ENCODE data around the gene MEP1A. TPM values are rescaled to one million over a fixed set of nuclear protein-coding genes. Genes with fewer than 3 reads are reported as not detected.
A peak's percentile ranks its signal among the peaks of the same experiment; 100 is the strongest.

MEP1A gene
- total and polyA plus RNA-seq, 2 of the 13 experiments (the other 11 are each of a cell fraction or from before 2014, with no cell fraction given): 0.24 to 0.83 TPM

- TF ChIP-seq, protein P1, sequence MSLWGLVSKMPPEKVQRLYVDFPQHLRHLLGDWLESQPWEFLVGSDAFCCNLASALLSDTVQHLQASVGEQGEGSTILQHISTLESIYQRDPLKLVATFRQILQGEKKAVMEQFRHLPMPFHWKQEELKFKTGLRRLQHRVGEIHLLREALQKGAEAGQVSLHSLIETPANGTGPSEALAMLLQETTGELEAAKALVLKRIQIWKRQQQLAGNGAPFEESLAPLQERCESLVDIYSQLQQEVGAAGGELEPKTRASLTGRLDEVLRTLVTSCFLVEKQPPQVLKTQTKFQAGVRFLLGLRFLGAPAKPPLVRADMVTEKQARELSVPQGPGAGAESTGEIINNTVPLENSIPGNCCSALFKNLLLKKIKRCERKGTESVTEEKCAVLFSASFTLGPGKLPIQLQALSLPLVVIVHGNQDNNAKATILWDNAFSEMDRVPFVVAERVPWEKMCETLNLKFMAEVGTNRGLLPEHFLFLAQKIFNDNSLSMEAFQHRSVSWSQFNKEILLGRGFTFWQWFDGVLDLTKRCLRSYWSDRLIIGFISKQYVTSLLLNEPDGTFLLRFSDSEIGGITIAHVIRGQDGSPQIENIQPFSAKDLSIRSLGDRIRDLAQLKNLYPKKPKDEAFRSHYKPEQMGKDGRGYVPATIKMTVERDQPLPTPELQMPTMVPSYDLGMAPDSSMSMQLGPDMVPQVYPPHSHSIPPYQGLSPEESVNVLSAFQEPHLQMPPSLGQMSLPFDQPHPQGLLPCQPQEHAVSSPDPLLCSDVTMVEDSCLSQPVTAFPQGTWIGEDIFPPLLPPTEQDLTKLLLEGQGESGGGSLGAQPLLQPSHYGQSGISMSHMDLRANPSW (CRISPR knock-in tag; IDR thresholded peaks at IDR 0.05; ENCODE audit: borderline replicate concordance): no peak
- peak; percentile 82 for TF ChIP-seq MIXL1 (CRISPR knock-in tag; IDR thresholded peaks at IDR 0.05)
- TF ChIP-seq ZNF510 (CRISPR knock-in tag; IDR thresholded peaks at IDR 0.05; ENCODE audit: low read depth): no peak
- TF ChIP-seq TBL1XR1 (IDR thresholded peaks at IDR 0.05; ENCODE audit: borderline replicate concordance, low read length, partially characterized antibody): no peak
- TF ChIP-seq BHLHE40 (IDR thresholded peaks at IDR 0.05; ENCODE audit: low read length): no peak
- TF ChIP-seq CREM (IDR thresholded peaks at IDR 0.05): peak; percentile 73
- TF ChIP-seq CREM (CRISPR knock-in tag; IDR thresholded peaks at IDR 0.05): no peak
- TF ChIP-seq MTF1 (CRISPR knock-in tag; IDR thresholded peaks at IDR 0.05): no peak
- TF ChIP-seq ZFP37 (CRISPR knock-in tag; IDR thresholded peaks at IDR 0.05; ENCODE audit: borderline replicate concordance): no peak
- no peak for TF ChIP-seq SP2 (CRISPR knock-in tag; IDR thresholded peaks at IDR 0.05)
- no peak for TF ChIP-seq ZNF331 (CRISPR knock-in tag; IDR thresholded peaks at IDR 0.05)
- TF ChIP-seq, protein P2, sequence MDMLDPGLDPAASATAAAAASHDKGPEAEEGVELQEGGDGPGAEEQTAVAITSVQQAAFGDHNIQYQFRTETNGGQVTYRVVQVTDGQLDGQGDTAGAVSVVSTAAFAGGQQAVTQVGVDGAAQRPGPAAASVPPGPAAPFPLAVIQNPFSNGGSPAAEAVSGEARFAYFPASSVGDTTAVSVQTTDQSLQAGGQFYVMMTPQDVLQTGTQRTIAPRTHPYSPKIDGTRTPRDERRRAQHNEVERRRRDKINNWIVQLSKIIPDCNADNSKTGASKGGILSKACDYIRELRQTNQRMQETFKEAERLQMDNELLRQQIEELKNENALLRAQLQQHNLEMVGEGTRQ (IDR thresholded peaks at IDR 0.05; ENCODE audit: low read depth, low read length): no peak
- TF ChIP-seq, protein P2 (CRISPR knock-in tag; IDR thresholded peaks at IDR 0.05; ENCODE audit: borderline replicate concordance): no peak
- TF ChIP-seq HNF4G (IDR thresholded peaks at IDR 0.05; ENCODE audit: borderline replicate concordance, low read depth, low read length): 0 out of 2 replicates have a peak, but pooled peaks have one; percentile 49
- no peak for TF ChIP-seq HNF4G (CRISPR knock-in tag; IDR thresholded peaks at IDR 0.05; ENCODE audit: borderline replicate concordance, low read depth)
- TF ChIP-seq, protein P3, sequence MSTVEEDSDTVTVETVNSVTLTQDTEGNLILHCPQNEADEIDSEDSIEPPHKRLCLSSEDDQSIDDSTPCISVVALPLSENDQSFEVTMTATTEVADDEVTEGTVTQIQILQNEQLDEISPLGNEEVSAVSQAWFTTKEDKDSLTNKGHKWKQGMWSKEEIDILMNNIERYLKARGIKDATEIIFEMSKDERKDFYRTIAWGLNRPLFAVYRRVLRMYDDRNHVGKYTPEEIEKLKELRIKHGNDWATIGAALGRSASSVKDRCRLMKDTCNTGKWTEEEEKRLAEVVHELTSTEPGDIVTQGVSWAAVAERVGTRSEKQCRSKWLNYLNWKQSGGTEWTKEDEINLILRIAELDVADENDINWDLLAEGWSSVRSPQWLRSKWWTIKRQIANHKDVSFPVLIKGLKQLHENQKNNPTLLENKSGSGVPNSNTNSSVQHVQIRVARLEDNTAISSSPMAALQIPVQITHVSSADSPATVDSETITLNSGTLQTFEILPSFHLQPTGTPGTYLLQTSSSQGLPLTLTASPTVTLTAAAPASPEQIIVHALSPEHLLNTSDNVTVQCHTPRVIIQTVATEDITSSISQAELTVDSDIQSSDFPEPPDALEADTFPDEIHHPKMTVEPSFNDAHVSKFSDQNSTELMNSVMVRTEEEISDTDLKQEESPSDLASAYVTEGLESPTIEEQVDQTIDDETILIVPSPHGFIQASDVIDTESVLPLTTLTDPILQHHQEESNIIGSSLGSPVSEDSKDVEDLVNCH (CRISPR knock-in tag; IDR thresholded peaks at IDR 0.05): no peak
- no peak for TF ChIP-seq KMT2B (CRISPR knock-in tag; IDR thresholded peaks at IDR 0.05)
- TF ChIP-seq, protein P4, sequence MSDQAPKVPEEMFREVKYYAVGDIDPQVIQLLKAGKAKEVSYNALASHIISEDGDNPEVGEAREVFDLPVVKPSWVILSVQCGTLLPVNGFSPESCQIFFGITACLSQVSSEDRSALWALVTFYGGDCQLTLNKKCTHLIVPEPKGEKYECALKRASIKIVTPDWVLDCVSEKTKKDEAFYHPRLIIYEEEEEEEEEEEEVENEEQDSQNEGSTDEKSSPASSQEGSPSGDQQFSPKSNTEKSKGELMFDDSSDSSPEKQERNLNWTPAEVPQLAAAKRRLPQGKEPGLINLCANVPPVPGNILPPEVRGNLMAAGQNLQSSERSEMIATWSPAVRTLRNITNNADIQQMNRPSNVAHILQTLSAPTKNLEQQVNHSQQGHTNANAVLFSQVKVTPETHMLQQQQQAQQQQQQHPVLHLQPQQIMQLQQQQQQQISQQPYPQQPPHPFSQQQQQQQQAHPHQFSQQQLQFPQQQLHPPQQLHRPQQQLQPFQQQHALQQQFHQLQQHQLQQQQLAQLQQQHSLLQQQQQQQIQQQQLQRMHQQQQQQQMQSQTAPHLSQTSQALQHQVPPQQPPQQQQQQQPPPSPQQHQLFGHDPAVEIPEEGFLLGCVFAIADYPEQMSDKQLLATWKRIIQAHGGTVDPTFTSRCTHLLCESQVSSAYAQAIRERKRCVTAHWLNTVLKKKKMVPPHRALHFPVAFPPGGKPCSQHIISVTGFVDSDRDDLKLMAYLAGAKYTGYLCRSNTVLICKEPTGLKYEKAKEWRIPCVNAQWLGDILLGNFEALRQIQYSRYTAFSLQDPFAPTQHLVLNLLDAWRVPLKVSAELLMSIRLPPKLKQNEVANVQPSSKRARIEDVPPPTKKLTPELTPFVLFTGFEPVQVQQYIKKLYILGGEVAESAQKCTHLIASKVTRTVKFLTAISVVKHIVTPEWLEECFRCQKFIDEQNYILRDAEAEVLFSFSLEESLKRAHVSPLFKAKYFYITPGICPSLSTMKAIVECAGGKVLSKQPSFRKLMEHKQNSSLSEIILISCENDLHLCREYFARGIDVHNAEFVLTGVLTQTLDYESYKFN (CRISPR knock-in tag; conservative IDR thresholded peaks at IDR 0.05): peak; percentile 78
- TF ChIP-seq FLYWCH1 (CRISPR knock-in tag; IDR thresholded peaks at IDR 0.05): no peak
These were observed 3.5 kb upstream of the MEP1A start (continued) for GRCh38 chr6:46789434-46790354.

Data from HepG2 (cell line).